NT2/D1 (cell line): Measurements from ENCODE around the gene SPARCL1.
"Not testable (repeated sequence)": the region's sequence is repeated elsewhere in the genome, so short reads cannot be mapped to it uniquely, and the experiment has no call there.

Source experiments
- DNase-seq: peaks from one replicate; pipeline ENCODE4 v3.0.0-alpha.2; 2011; ENCODE audit warnings: low read depth, low spot score
- H3K27me3 ChIP-seq: 2 replicates; pipeline ENCODE4 v1.6.0; 2011; ENCODE audit warnings: mild to moderate bottlenecking; ENCODE audit not compliant: insufficient read length, insufficient read depth
- H3K36me3 ChIP-seq: 2 replicates; pipeline ENCODE4 v1.6.1; 2011; ENCODE audit warnings: mild to moderate bottlenecking, low read length, mixed read lengths; ENCODE audit not compliant: insufficient read depth, insufficient read length
- H3K4me1 ChIP-seq: 2 replicates; pipeline ENCODE4 v1.5.1; 2011; ENCODE audit not compliant: insufficient read depth, insufficient read length
- H3K4me3 ChIP-seq: 2 replicates; pipeline ENCODE4 v1.5.1; 2011; ENCODE audit warnings: low read depth; ENCODE audit not compliant: insufficient read length
- H3K9ac ChIP-seq: 2 replicates; pipeline ENCODE4 v1.6.0; 2011; ENCODE audit warnings: low read depth; ENCODE audit not compliant: insufficient read length
- H3K9me3 ChIP-seq: 2 replicates; pipeline ENCODE4 v1.5.1; 2011; ENCODE audit warnings: mild to moderate bottlenecking, low read length; ENCODE audit not compliant: insufficient read depth
- SUZ12 ChIP-seq: IDR thresholded peaks from 2 replicates; pipeline ENCODE4 v1.6.1; 2011; ENCODE audit not compliant: insufficient read length, insufficient read depth; ENCODE audit errors: extremely low read depth
- YY1 ChIP-seq: IDR thresholded peaks from 2 replicates; pipeline ENCODE4 v1.6.1; 2011; ENCODE audit not compliant: insufficient read length, insufficient read depth
- ZNF274 ChIP-seq: IDR thresholded peaks from 2 replicates; pipeline ENCODE4 v1.6.1; 2011; ENCODE audit warnings: mild to moderate bottlenecking, low read depth, low read length

The SPARCL1 gene

GRCh38 chr4:87462102-87462501 lies 67.1 kb downstream of the SPARCL1 start:
- Histone ChIP-seq H3K4me3 (no peak overlapping the region), H3K27me3 (no peaks in the 10 kb centered on the region), H3K36me3 (peaks cover 12% of the 10 kb centered on the region), H3K9ac (no peak overlapping the region), H3K4me1 (no peaks in the 10 kb centered on the region), H3K9me3 (no peaks in the 10 kb centered on the region)
- no peak for TF ChIP-seq YY1
- TF ChIP-seq SUZ12 = no peak
- TF ChIP-seq ZNF274 = no peak
- DNase-seq = no peak

GRCh38 chr4:87461281-87461700 lies 67.9 kb downstream of the SPARCL1 start:
- TF ChIP-seq YY1 (no peak), ZNF274 (no peak), SUZ12 (no peak)
- peaks cover 12% of the 10 kb centered on the region for H3K36me3 ChIP-seq
- no peaks in the 10 kb centered on the region for H3K27me3 ChIP-seq
- H3K4me1 ChIP-seq = no peaks in the 10 kb centered on the region
- no peaks in the 10 kb centered on the region for H3K9me3 ChIP-seq
- DNase-seq = no peak
- H3K4me3 ChIP-seq = no peak overlapping the region
- H3K9ac ChIP-seq = no peak overlapping the region

- H3K36me3 ChIP-seq = peaks cover 20% of the 10 kb centered on the region
- no peaks in the 10 kb centered on the region for H3K27me3 ChIP-seq
- H3K4me1 ChIP-seq = no peaks in the 10 kb centered on the region
- no peak for TF ChIP-seq SUZ12
- TF ChIP-seq ZNF274 = no peak
- no peak for TF ChIP-seq YY1
- no peaks in the 10 kb centered on the region for H3K9me3 ChIP-seq
- DNase-seq = no peak
- H3K9ac ChIP-seq = no peak overlapping the region
- H3K4me3 ChIP-seq = no peak overlapping the region
These were observed 70.3 kb downstream of the SPARCL1 start for GRCh38 chr4:87458913-87459312.

GRCh38 chr4:87451537-87451936 lies 77.6 kb downstream of the SPARCL1 start:
- H3K9ac ChIP-seq = no peak overlapping the region
- no peak overlapping the region for H3K4me3 ChIP-seq
- H3K9me3 ChIP-seq = no peaks in the 10 kb centered on the region
- no peaks in the 10 kb centered on the region for H3K4me1 ChIP-seq
- TF ChIP-seq YY1 (no peak), SUZ12 (no peak), ZNF274 (no peak)
- no peak for DNase-seq
- peaks cover 40% of the 10 kb centered on the region for H3K36me3 ChIP-seq
- no peaks in the 10 kb centered on the region for H3K27me3 ChIP-seq

GRCh38 chr4:87446375-87446774 lies 82.8 kb downstream of the SPARCL1 start:
- not testable (repeated sequence) for H3K4me1 ChIP-seq, DNase-seq, H3K27me3 ChIP-seq, H3K4me3 ChIP-seq, H3K9me3 ChIP-seq, H3K9ac ChIP-seq
- peaks cover 44% of the 10 kb centered on the region for H3K36me3 ChIP-seq

GRCh38 chr4:87445964-87446363 lies 83.2 kb downstream of the SPARCL1 start:
- no peak overlapping the region for H3K9ac ChIP-seq
- H3K4me3 ChIP-seq = no peak overlapping the region
- TF ChIP-seq YY1 (no peak), SUZ12 (no peak), ZNF274 (no peak)
- no peaks in the 10 kb centered on the region for H3K27me3 ChIP-seq
- no peaks in the 10 kb centered on the region for H3K9me3 ChIP-seq
- no peak for DNase-seq
- no peaks in the 10 kb centered on the region for H3K4me1 ChIP-seq
- peaks cover 40% of the 10 kb centered on the region for H3K36me3 ChIP-seq

- Histone ChIP-seq H3K4me3 (no peak overlapping the region), H3K27me3 (no peaks in the 10 kb centered on the region), H3K9me3 (no peaks in the 10 kb centered on the region), H3K36me3 (peaks cover 40% of the 10 kb centered on the region), H3K9ac (no peak overlapping the region), H3K4me1 (no peaks in the 10 kb centered on the region)
- TF ChIP-seq SUZ12 (no peak), YY1 (no peak), ZNF274 (no peak)
- no peak for DNase-seq
These were observed 84.4 kb downstream of the SPARCL1 start for GRCh38 chr4:87444741-87445140.

- Histone ChIP-seq H3K9ac (no peak overlapping the region), H3K36me3 (peaks cover 43% of the 10 kb centered on the region), H3K4me1 (no peaks in the 10 kb centered on the region), H3K4me3 (no peak overlapping the region), H3K27me3 (no peaks in the 10 kb centered on the region), H3K9me3 (no peaks in the 10 kb centered on the region)
- no peak for TF ChIP-seq ZNF274
- TF ChIP-seq YY1 = no peak
- no peak for TF ChIP-seq SUZ12
- no peak for DNase-seq
These were observed 86.3 kb downstream of the SPARCL1 start for GRCh38 chr4:87442889-87443288.
